Sciatic nerve (tissue), 2 donors: ENCODE measurements around the gene HDAC10. TPM values are rescaled to one million over a fixed set of nuclear protein-coding genes. Genes with fewer than 3 reads are reported as not detected.
"Not testable (repeated sequence)": the region's sequence is repeated elsewhere in the genome, so short reads cannot be mapped to it uniquely, and the experiment has no call there.

Experiments used
- ATAC-seq: fragments of 200-7000 bp; cut with Tn5 transposase; one replicate; pipeline ENCODE4 v1.9.1; 2020; ENCODE audit warnings: mild to moderate bottlenecking, moderate library complexity
- DNase-seq: peaks from one replicate; pipeline ENCODE4 v3.0.0-alpha.2; 2020; ENCODE audit warnings: low spot score
- intact Hi-C: fragments of 100-400 bp; cut with DNase I; formaldehyde crosslinking; loops from one replicate; pipeline ENCODE4 v1.14.2; 2022
- total RNA-seq: library from RNA; stranded (reverse); fragmentation: NEBNext Ultra II Directional; extraction: Animal tissue kit (Norgen Biotek cat#: 25700); gene quantifications from one replicate; pipeline ENCODE4 v1.2.1, GENCODE V29; 2021
- donor health status: DM: no; HTN: no; CAD: no.
- donor health status: DM: no; HTN: no; CAD: no.

HDAC10 gene
- total RNA-seq, 1 donor from 2014 or later = 32.4 TPM

DNA sequence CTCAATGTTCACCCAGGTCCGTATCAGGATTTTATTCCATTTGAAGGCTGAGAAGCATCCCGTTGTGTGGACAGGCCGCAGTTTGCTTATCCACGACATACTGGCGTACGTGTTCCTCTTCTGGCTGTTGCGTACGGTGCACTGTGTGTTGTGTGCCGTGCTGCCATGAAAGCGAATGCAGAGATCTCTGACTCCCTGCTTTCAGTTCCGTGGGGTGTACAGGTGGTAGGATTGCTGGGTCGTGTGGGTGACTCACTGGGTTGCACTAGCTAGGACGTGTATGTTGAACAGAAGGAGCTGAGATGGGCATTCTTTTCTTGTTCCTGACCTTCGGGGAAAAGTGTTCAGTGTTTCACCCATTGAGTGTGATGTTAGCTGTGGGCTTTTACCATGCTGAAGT lies 39.9 kb downstream of the HDAC10 start:
- no peak for ATAC-seq
- intact Hi-C loops = no loop called here
- DNase-seq = no peak

- peak; percentile 61 for DNase-seq
- no peak for ATAC-seq
- intact Hi-C loops = no loop called here
These were observed 40.5 kb downstream of the HDAC10 start for GRCh38 chr22:50210378-50211139.

DNA sequence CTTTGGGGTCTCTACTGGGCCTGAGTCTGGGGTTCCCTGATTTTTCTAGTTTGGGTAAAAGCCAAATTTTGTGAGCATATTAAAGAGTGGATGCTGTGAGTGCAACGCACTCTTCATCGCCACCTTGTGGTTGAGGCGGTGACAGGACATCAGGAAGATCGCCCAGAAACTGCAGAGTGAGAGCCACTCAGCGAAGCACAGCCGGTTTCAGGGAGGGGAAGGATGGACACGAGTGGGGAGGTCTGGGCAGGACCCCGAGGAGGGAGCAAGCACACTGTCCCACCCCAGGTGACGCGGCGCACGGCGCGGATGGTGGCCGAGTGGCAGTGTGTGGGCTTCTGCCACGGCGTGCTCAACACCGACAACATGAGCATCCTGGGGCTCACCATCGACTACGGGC lies 41.2 kb downstream of the HDAC10 start:
- DNase-seq (peak; percentile 85), ATAC-seq (peak; percentile 46)
- intact Hi-C loops = no loop called here

GRCh38 chr22:50208939-50209892 lies 41.8 kb downstream of the HDAC10 start:
- ATAC-seq = peak; percentile 19
- DNase-seq = peak; percentile 57
- intact Hi-C loops = no loop called here

DNA sequence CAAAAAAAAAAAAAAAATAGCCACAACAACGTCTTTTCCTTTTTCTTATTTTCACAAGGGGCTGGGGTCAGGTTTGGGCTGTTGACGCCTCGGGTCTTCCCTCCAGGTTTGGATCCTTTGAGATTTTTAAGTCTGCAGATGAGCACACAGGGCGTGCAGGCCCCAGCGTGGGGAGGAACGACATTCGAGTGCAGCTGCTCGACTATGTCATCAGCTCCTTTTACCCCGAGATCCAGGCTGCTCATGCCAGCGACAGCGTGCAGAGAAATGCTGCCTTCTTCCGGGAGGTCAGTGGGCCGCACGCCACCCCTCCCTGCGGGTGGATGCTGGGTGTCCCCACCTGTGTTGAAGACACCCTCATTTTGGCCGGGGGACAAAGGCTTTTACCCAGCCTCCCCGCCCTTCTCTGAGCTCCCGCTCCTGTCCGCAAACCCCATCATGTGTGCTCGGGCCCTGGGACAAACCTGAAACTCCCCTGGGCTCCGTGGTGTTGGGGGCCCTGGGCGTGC lies 42.6 kb downstream of the HDAC10 start:
- ATAC-seq = no peak
- DNase-seq = no peak
- intact Hi-C loops = no loop called here

DNA sequence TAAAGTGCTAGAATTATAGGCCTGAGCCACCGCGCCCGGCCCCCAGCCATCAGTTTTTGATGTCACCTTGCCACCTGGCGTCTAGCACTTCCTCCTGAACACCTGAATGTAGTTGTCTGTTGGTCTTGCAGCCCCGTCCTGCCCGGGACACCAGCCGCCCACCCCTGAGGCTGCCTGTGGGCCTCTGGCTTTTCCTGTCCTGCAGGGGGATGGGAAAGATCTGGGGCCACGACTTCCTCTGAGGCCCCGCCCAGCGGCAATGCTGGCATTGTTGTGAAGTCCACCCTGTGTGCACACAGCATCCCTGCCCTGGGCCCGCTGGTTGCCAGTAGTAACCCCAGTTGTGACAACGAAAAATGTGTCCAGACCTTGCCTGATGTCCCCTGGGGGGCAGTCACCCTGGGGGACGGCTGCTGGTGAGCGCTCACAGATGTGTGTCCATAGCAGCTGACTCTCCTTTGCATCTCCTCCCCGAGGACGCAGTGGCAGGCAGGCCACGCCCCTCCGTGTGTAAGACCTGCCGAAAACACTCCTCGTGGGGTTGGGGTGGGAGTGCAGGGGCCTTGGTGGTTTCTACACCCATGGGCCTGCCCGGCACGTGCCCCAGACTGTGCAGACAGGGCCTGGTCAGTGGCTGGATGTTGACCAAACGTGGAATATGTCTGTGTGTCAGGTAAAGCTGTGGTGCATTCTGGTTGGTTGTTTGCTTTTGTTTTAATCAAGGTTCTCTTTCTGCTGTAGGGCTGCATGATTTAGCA lies 43.5 kb downstream of the HDAC10 start:
- DNase-seq (no peak), ATAC-seq (no peak)
- intact Hi-C loops = no loop called here

- DNase-seq (no peak), ATAC-seq (peak; percentile 57)
- intact Hi-C loops = no loop called here
These were observed 44.5 kb downstream of the HDAC10 start for GRCh38 chr22:50206599-50206998.

DNA sequence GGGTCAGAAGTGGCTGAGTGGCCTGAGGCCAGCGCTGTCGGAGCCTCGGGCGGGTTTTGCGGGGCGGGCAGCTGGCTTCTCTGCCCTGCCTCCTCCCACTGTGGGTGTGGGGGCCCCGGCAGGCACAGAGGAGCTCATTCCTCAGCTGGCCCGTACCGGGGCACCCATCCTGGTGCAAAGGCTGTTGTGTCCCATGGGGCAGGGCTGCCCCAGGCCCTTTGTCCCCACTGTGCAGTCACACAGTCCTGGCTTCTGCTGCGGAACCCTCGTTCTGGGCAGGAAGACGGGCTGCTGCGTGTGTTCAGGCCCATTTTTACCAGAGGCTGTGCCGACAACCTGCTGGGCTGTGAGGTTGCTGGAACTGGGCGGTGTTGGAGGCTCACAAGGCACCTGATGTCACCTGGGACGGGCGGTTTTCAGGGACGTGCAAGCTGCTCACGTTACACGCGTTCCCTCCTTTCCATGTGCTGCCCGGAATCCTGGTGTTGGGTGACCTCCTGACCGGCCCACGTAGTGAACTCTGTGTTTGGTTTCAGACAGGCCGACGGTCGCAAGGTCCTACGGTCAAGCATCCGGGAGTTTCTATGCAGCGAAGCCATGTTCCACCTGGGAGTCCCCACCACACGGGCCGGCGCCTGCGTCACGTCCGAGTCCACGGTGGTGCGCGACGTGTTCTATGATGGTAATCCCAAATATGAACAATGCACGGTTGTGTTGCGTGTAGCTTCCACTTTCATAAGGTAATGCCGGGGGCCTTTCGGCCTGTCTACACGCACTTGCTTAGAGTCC lies 45.1 kb downstream of the HDAC10 start:
- intact Hi-C loops = no loop called here
- no peak for DNase-seq
- ATAC-seq = no peak

- DNase-seq, ATAC-seq, intact Hi-C loops: not testable (repeated sequence)
These were observed 46.1 kb downstream of the HDAC10 start for GRCh38 chr22:50204998-50205397.

GRCh38 chr22:50204571-50204970 lies 46.5 kb downstream of the HDAC10 start:
- intact Hi-C loops = no loop called here
- ATAC-seq (no peak), DNase-seq (no peak)

- DNase-seq (no peak), ATAC-seq (no peak)
- intact Hi-C loops = no loop called here
These were observed 47.8 kb downstream of the HDAC10 start for GRCh38 chr22:50203288-50203687.

- intact Hi-C loops = no loop called here
- no peak for DNase-seq
- no peak for ATAC-seq
These were observed 48.9 kb downstream of the HDAC10 start for GRCh38 chr22:50202130-50202666.

DNA sequence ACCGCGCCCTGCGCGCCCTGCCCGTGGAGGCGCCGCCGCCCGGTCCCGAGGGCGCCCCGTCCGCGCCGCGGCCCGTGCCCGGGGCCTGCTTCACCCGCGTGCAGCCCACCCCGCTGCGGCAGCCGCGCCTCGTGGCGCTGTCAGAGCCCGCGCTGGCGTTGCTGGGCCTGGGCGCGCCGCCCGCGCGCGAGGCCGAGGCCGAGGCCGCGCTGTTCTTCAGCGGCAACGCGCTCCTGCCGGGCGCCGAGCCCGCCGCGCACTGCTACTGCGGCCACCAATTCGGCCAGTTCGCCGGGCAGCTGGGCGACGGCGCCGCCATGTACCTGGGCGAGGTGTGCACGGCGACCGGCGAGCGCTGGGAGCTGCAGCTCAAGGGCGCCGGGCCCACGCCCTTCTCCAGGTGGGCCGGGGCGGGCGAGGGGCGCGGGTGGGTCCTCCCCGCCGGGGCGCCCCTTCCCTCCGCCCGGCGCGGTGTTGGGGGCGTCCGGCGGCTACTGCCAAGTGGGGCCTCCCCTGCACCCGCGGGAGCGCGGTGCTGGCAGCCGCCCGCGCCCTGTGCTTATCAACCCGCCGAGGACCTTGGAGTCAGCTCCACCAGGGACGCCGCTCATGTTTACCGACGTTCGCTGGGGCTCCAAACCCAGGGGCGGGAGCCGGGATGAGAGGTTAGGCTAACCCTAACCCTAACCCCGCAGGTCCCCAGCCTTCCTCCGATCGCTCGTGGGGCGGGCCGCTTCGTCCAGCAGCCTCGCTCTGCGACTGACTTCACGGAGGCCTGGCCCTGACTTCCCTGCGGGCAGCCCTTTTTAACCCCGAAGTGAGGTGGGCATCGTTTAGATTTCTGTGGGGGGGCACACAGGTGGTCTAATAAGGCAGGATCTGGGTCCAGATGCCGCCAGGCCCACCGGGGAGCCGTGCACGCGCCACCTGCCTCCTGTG lies 49.6 kb downstream of the HDAC10 start:
- ATAC-seq (no peak), DNase-seq (no peak)
- intact Hi-C loops = no loop called here

DNA sequence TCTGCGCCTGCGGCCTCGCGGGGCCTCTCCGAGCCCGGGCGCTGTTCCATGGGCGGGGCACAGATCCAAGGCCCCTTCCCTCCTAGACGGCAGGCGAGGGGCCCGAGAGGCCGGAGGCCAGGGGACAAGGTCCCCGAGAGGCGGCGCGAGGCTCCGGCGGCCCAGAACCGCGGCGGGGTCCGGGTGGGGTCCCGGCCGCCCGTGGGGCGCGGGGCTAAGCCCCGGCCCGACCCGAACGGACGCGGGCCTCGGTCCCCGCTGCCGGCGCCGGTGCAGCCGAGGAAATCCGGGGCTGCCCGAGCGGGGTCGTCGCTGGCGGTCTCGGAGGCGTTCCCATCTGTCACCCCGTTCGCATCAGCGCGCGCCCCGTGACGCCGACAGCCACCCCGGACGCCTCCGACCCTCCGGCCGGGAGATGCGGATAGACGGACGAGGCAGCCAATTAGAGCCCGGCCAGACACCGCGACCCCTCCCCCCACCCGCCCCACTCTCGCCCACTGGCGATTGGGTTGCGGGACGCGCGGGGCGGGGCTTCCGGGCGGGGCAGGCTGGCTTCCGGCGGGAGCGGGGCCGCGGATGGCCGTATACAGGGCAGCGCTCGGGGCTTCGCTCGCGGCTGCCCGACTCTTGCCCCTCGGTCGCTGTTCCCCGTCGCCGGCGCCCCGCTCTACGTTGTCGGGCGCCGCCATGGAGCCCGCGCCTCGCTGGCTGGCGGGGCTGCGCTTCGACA lies 50.4 kb downstream of the HDAC10 start, which contains the start of gene SELENOO:
SELENOO (plus strand) TSS at position 551 of the 730 bp plus-strand sequence; CDS start at position 577, 26 bp downstream.
- DNase-seq (peak; percentile 94), ATAC-seq (peak; percentile 92)
- intact Hi-C loops = no loop called here

GRCh38 chr22:50199829-50200460 lies 51.1 kb downstream of the HDAC10 start:
- intact Hi-C loops = no loop called here
- ATAC-seq = peak; percentile 1

DNA sequence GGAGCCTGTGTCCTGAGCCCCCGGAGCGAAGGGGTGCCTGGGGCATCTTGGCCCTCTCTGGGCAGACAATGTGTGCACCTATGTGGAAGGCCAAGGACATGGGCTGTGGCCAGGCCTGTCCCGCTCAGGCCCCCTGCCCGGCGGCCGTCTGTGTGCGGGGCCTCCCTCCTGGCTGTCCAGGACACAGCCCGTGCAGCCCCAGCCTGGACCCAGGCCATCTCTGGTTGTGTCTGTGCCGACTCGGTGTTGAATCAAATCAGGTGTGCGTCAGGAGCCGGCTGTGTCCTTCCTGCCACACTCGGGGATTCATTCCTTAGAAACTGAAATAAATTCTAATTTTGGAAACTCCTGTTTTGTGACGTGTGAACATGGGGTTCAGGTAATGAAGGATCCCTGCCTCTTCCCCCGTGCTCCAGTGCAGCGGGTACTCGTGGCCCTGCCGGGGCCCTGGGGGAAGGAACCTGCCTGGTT lies 51.8 kb downstream of the HDAC10 start:
- ATAC-seq (no peak), DNase-seq (no peak)
- intact Hi-C loops = no loop called here

More at GRCh38 chr22:50199829-50200460, 51.1 kb downstream of the HDAC10 start:
- no peak for DNase-seq
